ENCODE data around the gene SLC30A9.

The SLC30A9 gene

GRCh38 chr4:42122237-42122636 is 131.9 kb downstream of the SLC30A9 start:
- H3K79me2 ChIP-seq (ENCODE audit: low read length), result no peaks in the 10 kb centered on the region
- H2AFZ ChIP-seq (ENCODE audit: low read depth, low read length), result no peak overlapping the region
- H3K4me2 ChIP-seq (ENCODE audit: low read length), result no peak overlapping the region
- no peaks in the 10 kb centered on the region for H3K9me3 ChIP-seq (ENCODE audit: insufficient read depth, low read length)
- H3K4me3 ChIP-seq (ENCODE audit: low read length), result no peak overlapping the region
- no peaks in the 10 kb centered on the region for H4K20me1 ChIP-seq (ENCODE audit: insufficient read depth, low read length)
- no peaks in the 10 kb centered on the region for H3K27me3 ChIP-seq (ENCODE audit: low read depth, low read length)
- H3K36me3 ChIP-seq (replicated peaks; ENCODE audit: low read depth, low read length), result peaks cover 3% of the 10 kb centered on the region
- H3K9ac ChIP-seq (ENCODE audit: low read length), result no peak overlapping the region
- no peak overlapping the region for H3K27ac ChIP-seq (ENCODE audit: low read length)
- TF ChIP-seq CTCF (IDR thresholded peaks at IDR 0.05; ENCODE audit: low read depth, low read length), result no peak
- peaks cover 7% of the 10 kb centered on the region for H3K4me1 ChIP-seq (ENCODE audit: low read length)

- H3K9me3 ChIP-seq (ENCODE audit: insufficient read depth, low read length), result no peaks in the 10 kb centered on the region
- no peak overlapping the region for H3K4me3 ChIP-seq (ENCODE audit: low read length)
- no peak overlapping the region for H3K4me2 ChIP-seq (ENCODE audit: low read length)
- H3K79me2 ChIP-seq (ENCODE audit: low read length), result no peaks in the 10 kb centered on the region
- no peaks in the 10 kb centered on the region for H4K20me1 ChIP-seq (ENCODE audit: insufficient read depth, low read length)
- TF ChIP-seq CTCF (IDR thresholded peaks at IDR 0.05; ENCODE audit: low read depth, low read length) (no peak), EZH2phosphoT487 (IDR thresholded peaks at IDR 0.05; ENCODE audit: low read depth) (no peak)
- H3K36me3 ChIP-seq (replicated peaks; ENCODE audit: low read depth, low read length), result no peaks in the 10 kb centered on the region
- H3K27me3 ChIP-seq (ENCODE audit: low read depth, low read length), result no peaks in the 10 kb centered on the region
- H3K4me1 ChIP-seq (ENCODE audit: low read length), result peaks cover 10% of the 10 kb centered on the region
- no peak overlapping the region for H3K27ac ChIP-seq (ENCODE audit: low read length)
- H3K9ac ChIP-seq (ENCODE audit: low read length), result no peak overlapping the region
- no peak overlapping the region for H2AFZ ChIP-seq (ENCODE audit: low read depth, low read length)
These were observed 132.8 kb downstream of the SLC30A9 start for GRCh38 chr4:42123071-42123644.

GRCh38 chr4:42132099-42132498 is 141.8 kb downstream of the SLC30A9 start:
- H3K4me2 ChIP-seq (ENCODE audit: low read length), result no peak overlapping the region
- peaks cover 3% of the 10 kb centered on the region for H3K36me3 ChIP-seq (replicated peaks; ENCODE audit: low read depth, low read length)
- H3K27me3 ChIP-seq (ENCODE audit: low read depth, low read length), result no peaks in the 10 kb centered on the region
- no peaks in the 10 kb centered on the region for H4K20me1 ChIP-seq (ENCODE audit: insufficient read depth, low read length)
- no peaks in the 10 kb centered on the region for H3K79me2 ChIP-seq (ENCODE audit: low read length)
- H3K9ac ChIP-seq (ENCODE audit: low read length), result no peak overlapping the region
- no peak overlapping the region for H3K27ac ChIP-seq (ENCODE audit: low read length)
- no peak for TF ChIP-seq EZH2phosphoT487 (IDR thresholded peaks at IDR 0.05; ENCODE audit: low read depth)
- no peak for TF ChIP-seq CTCF (IDR thresholded peaks at IDR 0.05; ENCODE audit: low read depth, low read length)
- H3K9me3 ChIP-seq (ENCODE audit: insufficient read depth, low read length), result no peaks in the 10 kb centered on the region
- H3K4me1 ChIP-seq (ENCODE audit: low read length), result peaks cover 5% of the 10 kb centered on the region
- H2AFZ ChIP-seq (ENCODE audit: low read depth, low read length), result no peak overlapping the region
- H3K4me3 ChIP-seq (ENCODE audit: low read length), result no peak overlapping the region

GRCh38 chr4:42133006-42133405 is 142.7 kb downstream of the SLC30A9 start:
- H3K4me3 ChIP-seq (ENCODE audit: low read length), result no peak overlapping the region
- peaks cover 3% of the 10 kb centered on the region for H3K36me3 ChIP-seq (replicated peaks; ENCODE audit: low read depth, low read length)
- TF ChIP-seq CTCF (IDR thresholded peaks at IDR 0.05; ENCODE audit: low read depth, low read length) (no peak), EZH2phosphoT487 (IDR thresholded peaks at IDR 0.05; ENCODE audit: low read depth) (no peak)

More at GRCh38 chr4:42133006-42133405, 142.7 kb downstream of the SLC30A9 start:
- Histone ChIP-seq H3K27ac (ENCODE audit: low read length) (no peak overlapping the region), H2AFZ (ENCODE audit: low read depth, low read length) (no peak overlapping the region), H3K79me2 (ENCODE audit: low read length) (no peaks in the 10 kb centered on the region), H3K27me3 (ENCODE audit: low read depth, low read length) (no peaks in the 10 kb centered on the region), H4K20me1 (ENCODE audit: insufficient read depth, low read length) (no peaks in the 10 kb centered on the region), H3K9me3 (ENCODE audit: insufficient read depth, low read length) (no peaks in the 10 kb centered on the region), H3K4me1 (ENCODE audit: low read length) (no peaks in the 10 kb centered on the region), H3K4me2 (ENCODE audit: low read length) (no peak overlapping the region), H3K9ac (ENCODE audit: low read length) (no peak overlapping the region)
